ENCODE results near the gene GPC2. TPM values are rescaled to one million over a fixed set of nuclear protein-coding genes. Genes with fewer than 3 reads are reported as not detected.
A peak's percentile ranks its signal among the peaks of the same experiment; 100 is the strongest.
"Not testable (repeated sequence)": the region's sequence is repeated elsewhere in the genome, so short reads cannot be mapped to it uniquely, and the experiment has no call there.

The GPC2 gene
- total RNA-seq, 1 donor from 2014 or later, result 14.7 TPM

DNA sequence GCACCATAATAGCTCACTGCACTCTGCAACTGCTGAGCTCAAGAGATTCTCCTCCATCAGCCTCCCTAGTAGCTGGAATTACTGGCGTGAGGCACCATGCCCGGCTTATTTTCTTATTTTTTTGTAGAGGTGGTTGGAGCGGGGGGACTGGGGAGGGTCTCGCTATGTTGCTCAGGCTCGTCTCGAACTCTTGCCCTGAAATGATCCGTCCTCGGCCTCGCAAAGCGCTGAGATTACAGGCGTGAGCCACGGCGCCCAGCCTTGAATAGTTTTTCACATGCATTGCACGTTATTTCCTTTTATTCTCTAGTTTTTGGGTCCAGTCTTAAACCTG, 29.0 kb downstream of the GPC2 start:
- TF ChIP-seq, protein P1, sequence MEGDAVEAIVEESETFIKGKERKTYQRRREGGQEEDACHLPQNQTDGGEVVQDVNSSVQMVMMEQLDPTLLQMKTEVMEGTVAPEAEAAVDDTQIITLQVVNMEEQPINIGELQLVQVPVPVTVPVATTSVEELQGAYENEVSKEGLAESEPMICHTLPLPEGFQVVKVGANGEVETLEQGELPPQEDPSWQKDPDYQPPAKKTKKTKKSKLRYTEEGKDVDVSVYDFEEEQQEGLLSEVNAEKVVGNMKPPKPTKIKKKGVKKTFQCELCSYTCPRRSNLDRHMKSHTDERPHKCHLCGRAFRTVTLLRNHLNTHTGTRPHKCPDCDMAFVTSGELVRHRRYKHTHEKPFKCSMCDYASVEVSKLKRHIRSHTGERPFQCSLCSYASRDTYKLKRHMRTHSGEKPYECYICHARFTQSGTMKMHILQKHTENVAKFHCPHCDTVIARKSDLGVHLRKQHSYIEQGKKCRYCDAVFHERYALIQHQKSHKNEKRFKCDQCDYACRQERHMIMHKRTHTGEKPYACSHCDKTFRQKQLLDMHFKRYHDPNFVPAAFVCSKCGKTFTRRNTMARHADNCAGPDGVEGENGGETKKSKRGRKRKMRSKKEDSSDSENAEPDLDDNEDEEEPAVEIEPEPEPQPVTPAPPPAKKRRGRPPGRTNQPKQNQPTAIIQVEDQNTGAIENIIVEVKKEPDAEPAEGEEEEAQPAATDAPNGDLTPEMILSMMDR (IDR thresholded peaks at IDR 0.05; ENCODE audit: insufficient read depth, low read length, poor library complexity, severe bottlenecking), result no peak
- H3K27me3 ChIP-seq (ENCODE audit: control insufficient read depth, insufficient read depth, low read length), result no peaks in the 10 kb centered on the region
- no peaks in the 10 kb centered on the region for H3K36me3 ChIP-seq (ENCODE audit: control insufficient read depth, insufficient read depth, low read length)
- H3K4me3 ChIP-seq (ENCODE audit: low read depth, low read length), result peak overlapping the region; percentile 41
- no peak for DNase-seq (ENCODE audit: low read depth)

DNA sequence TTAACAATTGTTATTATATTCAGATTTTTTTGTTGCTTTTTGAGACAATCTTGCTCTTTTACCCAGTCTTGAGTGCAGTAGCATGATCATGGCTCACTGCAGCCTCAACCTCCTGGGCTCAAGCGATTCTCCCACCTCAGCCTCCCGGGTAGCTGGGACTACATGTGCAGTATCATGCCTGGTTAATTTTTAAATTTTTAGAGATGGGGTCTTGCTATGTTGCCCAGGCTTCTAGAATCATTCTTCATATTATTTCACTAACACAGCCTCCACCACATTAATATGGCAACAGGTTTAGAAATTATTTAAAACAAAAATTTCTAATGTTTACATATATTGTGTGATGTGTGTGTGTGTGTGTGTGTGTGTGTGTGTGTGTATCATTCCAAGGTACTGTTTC, 29.9 kb downstream of the GPC2 start:
- no peaks in the 10 kb centered on the region for H3K27me3 ChIP-seq (ENCODE audit: control insufficient read depth, insufficient read depth, low read length)
- TF ChIP-seq, protein P1 (IDR thresholded peaks at IDR 0.05; ENCODE audit: insufficient read depth, low read length, poor library complexity, severe bottlenecking), result no peak
- DNase-seq (ENCODE audit: low read depth), result no peak
- H3K4me3 ChIP-seq (ENCODE audit: low read depth, low read length), result no peak overlapping the region
- H3K36me3 ChIP-seq (ENCODE audit: control insufficient read depth, insufficient read depth, low read length), result no peaks in the 10 kb centered on the region

GRCh38 chr7:100146350-100146749, 30.8 kb downstream of the GPC2 start:
- DNase-seq (ENCODE audit: low read depth); H3K36me3 ChIP-seq (ENCODE audit: control insufficient read depth, insufficient read depth, low read length); H3K4me3 ChIP-seq (ENCODE audit: low read depth, low read length); H3K27me3 ChIP-seq (ENCODE audit: control insufficient read depth, insufficient read depth, low read length): not testable (repeated sequence)

DNA sequence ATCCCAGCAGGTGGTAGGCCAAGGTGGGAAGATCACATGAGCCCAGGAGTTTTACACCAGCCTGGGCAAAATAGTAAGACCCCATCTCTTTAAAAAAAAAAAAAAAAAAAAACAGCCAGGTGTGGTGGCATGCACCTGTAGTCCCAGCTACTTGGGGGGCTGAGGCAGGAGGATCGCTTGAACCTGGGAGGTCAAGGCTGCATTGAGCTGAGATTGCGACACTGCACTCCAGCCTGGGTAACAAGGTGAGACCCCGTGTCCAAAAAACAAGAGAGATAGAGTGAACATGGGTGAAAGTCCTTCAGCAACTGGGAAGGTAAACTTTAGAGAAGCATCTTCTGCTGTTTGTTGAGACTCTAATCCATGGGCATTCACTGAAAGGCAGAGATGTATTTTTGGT, 34.7 kb downstream of the GPC2 start:
- Histone ChIP-seq H3K4me3 (ENCODE audit: low read depth, low read length) (no peak overlapping the region), H3K27me3 (ENCODE audit: control insufficient read depth, insufficient read depth, low read length) (no peaks in the 10 kb centered on the region), H3K36me3 (ENCODE audit: control insufficient read depth, insufficient read depth, low read length) (no peaks in the 10 kb centered on the region)
- TF ChIP-seq, protein P1 (IDR thresholded peaks at IDR 0.05; ENCODE audit: insufficient read depth, low read length, poor library complexity, severe bottlenecking), result no peak
- no peak for DNase-seq (ENCODE audit: low read depth)

DNA sequence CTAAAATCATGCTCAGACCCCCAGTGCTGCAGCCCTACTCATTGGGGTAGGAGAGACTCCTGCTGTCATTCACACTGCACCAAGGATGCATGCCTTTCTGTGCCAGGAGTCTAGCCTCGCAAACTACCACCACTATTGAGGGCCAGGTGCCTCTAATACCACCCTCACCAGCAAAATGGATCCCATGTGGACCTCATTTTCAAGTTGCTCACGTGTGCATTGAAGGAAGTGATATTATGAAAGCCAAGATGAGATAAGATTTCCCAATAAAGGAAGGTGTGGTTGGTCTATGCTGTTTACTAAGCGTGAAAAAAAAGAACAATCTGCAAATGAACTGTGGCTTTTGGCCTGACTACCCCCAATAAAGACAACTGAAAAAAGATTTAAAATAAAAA, 35.6 kb downstream of the GPC2 start:
- Histone ChIP-seq H3K27me3 (ENCODE audit: control insufficient read depth, insufficient read depth, low read length) (no peaks in the 10 kb centered on the region), H3K4me3 (ENCODE audit: low read depth, low read length) (no peak overlapping the region), H3K36me3 (ENCODE audit: control insufficient read depth, insufficient read depth, low read length) (no peaks in the 10 kb centered on the region)
- DNase-seq (ENCODE audit: low read depth), result no peak
- TF ChIP-seq, protein P1 (IDR thresholded peaks at IDR 0.05; ENCODE audit: insufficient read depth, low read length, poor library complexity, severe bottlenecking), result no peak

- DNase-seq (ENCODE audit: low read depth), result no peak
- TF ChIP-seq, protein P1 (IDR thresholded peaks at IDR 0.05; ENCODE audit: insufficient read depth, low read length, poor library complexity, severe bottlenecking), result no peak
- Histone ChIP-seq H3K36me3 (ENCODE audit: control insufficient read depth, insufficient read depth, low read length) (no peaks in the 10 kb centered on the region), H3K4me3 (ENCODE audit: low read depth, low read length) (no peak overlapping the region), H3K27me3 (ENCODE audit: control insufficient read depth, insufficient read depth, low read length) (no peaks in the 10 kb centered on the region)
Measured at GRCh38 chr7:100137851-100138760, 39.1 kb downstream of the GPC2 start.
